Right kidney (tissue), 1 donor: Measurements from ENCODE around the gene CDC42BPA.
"Not testable (repeated sequence)": the region's sequence is repeated elsewhere in the genome, so short reads cannot be mapped to it uniquely, and the experiment has no call there.

Experiments
- DNase-seq: peaks from one replicate; pipeline ENCODE4 v3.0.0-alpha.2; 2016

CDC42BPA gene

GRCh38 chr1:227062306-227062705, 256.0 kb downstream of the CDC42BPA start:
- DNase-seq = no peak

GRCh38 chr1:227059076-227059475, 259.2 kb downstream of the CDC42BPA start:
- no peak for DNase-seq

GRCh38 chr1:227058321-227058751, 260.0 kb downstream of the CDC42BPA start:
- no peak for DNase-seq

GRCh38 chr1:227049253-227049652, 269.0 kb downstream of the CDC42BPA start:
- no peak for DNase-seq

- DNase-seq = no peak
Observed at GRCh38 chr1:227043755-227044154, 274.5 kb downstream of the CDC42BPA start.

GRCh38 chr1:227042292-227042691, 276.0 kb downstream of the CDC42BPA start:
- no peak for DNase-seq

GRCh38 chr1:227038401-227038800, 279.9 kb downstream of the CDC42BPA start:
- no peak for DNase-seq

- no peak for DNase-seq
Observed at GRCh38 chr1:227037121-227037520, 281.2 kb downstream of the CDC42BPA start.

- no peak for DNase-seq
Observed at GRCh38 chr1:227035316-227035715, 283.0 kb downstream of the CDC42BPA start.

GRCh38 chr1:227033880-227034279, 284.4 kb downstream of the CDC42BPA start:
- DNase-seq = no peak

GRCh38 chr1:227032396-227032795, 285.9 kb downstream of the CDC42BPA start:
- no peak for DNase-seq

- no peak for DNase-seq
Observed at GRCh38 chr1:227016990-227017389, 301.3 kb downstream of the CDC42BPA start.

- DNase-seq = no peak
Observed at GRCh38 chr1:227010645-227011044, 307.6 kb downstream of the CDC42BPA start.

GRCh38 chr1:227009937-227010336, 308.4 kb downstream of the CDC42BPA start:
- DNase-seq = no peak

- DNase-seq = no peak
Observed at GRCh38 chr1:227006226-227006796, 312.0 kb downstream of the CDC42BPA start.

GRCh38 chr1:227004796-227005195, 313.5 kb downstream of the CDC42BPA start:
- no peak for DNase-seq

- DNase-seq = no peak
Observed at GRCh38 chr1:227003165-227003564, 315.1 kb downstream of the CDC42BPA start.

GRCh38 chr1:227002531-227003049, 315.7 kb downstream of the CDC42BPA start:
- DNase-seq = no peak

GRCh38 chr1:226999579-226999978, 318.7 kb downstream of the CDC42BPA start:
- not testable (repeated sequence) for DNase-seq

GRCh38 chr1:226995365-226996332, 322.6 kb downstream of the CDC42BPA start:
- no peak for DNase-seq

- peak; percentile 58 for DNase-seq
Observed at GRCh38 chr1:226994586-226995364, 323.5 kb downstream of the CDC42BPA start.

GRCh38 chr1:226993814-226994585, 324.3 kb downstream of the CDC42BPA start:
- DNase-seq = peak; percentile 71
